T-helper 22 cell (primary cell): Measurements from ENCODE around the gene CNOT2.
A peak's percentile ranks its signal among the peaks of the same experiment; 100 is the strongest.

ENCODE experiments used
- DNase-seq: peaks from one replicate; pipeline ENCODE4 v3.0.0-alpha.2; 2020; ENCODE audit warnings: low read depth

The CNOT2 gene

DNA sequence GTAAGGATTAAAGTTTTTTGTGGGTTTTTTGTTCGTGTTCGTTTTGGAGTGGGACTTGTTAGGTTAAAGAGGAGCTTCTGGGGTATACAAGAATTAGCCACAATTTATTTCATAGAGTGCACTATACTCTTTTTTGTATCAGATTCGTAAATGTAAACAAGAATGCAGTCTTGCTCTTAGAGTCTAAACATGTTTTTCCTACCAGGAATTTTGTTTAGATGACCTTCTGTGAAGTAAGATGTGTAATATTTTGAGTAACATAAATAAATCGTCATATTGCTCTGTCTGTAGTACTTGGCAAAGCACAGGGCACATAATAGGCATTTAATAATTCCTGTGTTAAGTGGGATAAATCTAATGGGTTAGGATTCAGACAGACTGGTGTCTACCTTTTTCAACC is 9.6 kb downstream of the CNOT2 start:
- DNase-seq, result no peak

DNA sequence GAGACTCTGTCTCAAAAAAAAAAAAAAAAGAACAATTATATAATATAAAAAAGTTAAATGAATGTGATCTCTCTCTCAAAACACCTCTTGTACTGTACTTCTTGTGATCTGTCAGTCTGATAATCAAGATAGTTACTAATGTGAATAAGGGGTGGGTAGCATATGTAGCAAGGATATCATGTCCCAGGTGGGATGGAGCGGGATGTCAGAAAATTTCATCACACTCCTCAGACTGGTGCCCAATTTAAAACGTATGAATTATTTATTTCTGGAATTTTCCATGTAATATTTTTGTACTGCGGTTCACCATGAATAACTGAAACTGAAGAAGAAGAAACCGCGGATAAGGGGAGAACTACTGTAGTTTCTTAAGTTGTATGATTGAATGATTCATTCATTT is 11.0 kb downstream of the CNOT2 start:
- DNase-seq, result no peak

DNA sequence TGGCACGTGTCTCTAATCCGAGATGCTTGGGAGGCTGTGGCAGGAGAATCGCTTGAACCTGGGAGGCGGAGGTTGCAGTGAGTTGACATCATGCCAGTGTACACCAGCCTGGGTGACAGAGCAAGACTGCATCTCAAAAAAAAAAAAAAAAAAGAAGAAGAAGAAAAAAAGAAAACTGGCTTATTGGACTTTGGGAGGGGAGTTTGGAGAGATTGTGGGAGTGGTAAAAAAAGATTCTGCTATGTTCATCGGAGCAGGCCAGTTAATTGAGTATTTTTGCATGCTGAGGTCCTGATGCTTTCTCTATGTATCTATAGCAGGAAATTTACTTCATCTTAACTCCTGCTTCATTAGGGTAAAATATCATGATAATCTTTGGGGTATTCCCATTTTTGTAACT is 11.6 kb downstream of the CNOT2 start:
- DNase-seq, result no peak

DNA sequence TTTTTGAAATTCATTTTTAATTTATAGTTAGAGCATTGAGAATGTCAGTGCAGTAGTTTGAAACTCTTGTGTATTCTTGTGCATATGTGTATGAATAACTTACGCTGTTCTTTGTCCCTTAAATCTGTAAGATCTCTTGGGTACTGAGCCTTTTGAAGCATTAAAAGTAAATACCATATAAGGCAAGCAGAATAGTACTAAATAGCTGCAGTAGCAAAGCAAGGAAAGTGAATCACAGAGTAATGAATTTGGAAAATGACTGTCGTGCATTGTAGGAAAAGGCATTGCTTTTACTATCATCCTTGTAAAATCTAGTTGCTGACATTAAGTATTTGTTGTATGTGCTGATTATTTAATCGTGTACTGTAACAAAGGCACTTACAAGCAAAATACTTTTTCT is 12.1 kb downstream of the CNOT2 start:
- DNase-seq, result no peak

DNA sequence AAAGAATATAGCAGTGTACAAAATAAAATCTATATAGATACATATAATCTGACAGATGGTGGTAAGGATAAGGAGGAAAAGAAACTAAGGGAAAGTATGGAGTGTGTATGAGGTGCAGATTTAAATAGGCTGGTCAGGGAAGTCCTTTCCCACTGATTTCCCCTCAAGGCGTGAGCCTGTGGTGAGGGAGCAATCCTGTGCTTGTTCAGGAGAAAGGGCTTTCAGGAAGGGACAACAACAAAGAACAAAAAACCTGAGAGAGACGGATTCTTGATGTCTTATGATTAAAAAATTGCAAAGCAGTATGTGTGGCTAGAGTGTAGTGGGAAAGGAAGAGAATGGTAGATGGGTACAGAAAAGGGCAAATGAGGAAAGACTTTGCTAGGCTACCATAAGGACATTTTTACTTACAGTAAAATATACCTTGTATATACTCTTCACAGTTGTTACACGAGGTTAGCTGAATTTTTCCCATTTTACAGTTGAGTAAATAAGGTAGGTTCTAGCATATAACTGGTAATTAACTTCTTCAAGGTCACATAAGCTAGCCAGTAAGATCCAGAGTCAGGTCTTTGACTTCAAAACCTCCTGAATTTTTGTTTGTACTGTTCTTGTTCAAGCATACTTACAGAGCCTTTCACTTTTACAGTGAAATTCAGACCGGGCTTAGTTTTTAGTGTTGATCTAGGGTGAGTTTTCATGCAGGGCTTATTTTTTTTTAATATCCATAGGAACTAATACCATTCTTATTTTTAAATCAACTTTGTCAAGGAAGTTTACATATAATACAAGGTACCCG is 15.6 kb downstream of the CNOT2 start:
- DNase-seq, result no peak

DNA sequence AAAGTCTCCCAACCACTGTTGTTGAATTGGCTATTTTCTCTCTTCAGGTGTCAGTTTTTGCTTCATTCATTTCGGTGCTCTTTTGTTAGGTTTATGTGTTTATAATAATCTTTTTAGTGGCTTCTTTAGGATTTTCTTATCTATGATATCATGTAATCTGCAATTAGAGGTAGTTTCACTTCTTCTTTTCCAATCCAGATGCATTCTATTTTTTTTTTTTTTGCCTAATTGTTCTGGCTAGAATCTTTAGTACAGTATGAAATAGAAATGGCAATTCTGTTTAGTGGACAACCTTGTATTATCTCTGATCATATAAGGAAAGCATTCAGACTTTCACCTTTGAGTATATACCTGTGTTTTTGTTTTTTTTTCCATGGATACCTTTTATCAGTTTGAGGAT is 17.4 kb downstream of the CNOT2 start:
- DNase-seq, result no peak

DNA sequence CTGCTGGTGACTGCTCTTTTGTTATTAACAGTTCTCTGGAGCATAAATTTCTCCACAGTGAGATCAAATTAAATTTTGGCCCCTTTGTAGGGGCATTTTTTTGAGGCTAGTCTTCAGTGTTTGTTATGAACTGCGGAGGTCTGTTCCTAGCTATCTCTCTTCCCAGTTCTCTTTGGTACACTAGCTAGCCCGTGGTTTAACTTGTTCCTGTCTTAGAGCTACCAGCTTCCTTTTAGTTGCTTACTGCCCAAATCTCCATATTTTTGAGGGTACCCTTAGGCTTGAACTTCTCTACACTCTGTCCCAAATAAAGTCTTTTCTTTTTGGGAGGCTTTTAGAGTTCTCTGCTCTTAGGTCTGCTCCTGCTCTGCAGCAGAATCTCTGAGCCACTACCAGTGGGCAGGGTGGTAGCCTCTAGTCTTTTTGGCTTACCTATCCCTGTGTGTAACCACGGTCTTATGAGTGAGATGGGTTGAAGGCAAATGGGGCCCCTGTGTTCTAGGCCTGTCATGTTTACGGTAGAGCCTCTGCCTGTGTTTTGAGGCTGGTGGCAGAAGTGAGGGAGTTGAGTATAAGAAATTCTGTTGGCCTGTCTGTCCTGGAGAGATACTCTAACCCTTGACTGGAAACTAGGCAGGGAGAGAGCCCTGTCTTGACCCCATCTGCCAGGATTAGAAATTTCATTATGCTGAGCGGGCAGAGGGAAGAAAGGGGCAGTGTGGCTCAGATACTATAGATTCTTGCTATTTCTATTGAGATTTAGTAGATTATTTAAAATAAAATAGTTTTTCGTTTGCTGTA is 21.0 kb downstream of the CNOT2 start:
- DNase-seq, result no peak

DNA sequence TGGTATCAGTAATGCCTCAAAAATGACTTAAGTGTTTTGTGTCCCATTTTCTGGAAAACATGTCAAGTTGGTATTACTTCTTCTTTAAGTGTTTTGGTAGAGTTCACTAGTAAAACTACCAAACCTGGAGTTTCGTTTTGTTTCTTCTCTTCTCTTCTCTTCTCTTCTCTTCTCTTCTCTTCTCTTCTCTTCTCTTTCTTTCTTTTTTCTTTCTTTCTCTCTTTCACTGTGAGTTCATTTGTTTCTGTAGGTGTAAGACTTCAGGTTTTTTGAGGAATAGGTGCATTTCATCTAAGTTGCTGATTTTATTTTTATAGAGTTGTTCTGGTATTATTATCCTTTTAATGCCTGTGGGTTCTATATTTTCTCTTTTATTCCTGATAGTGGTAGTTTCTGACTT is 21.9 kb downstream of the CNOT2 start:
- DNase-seq, result no peak

DNA sequence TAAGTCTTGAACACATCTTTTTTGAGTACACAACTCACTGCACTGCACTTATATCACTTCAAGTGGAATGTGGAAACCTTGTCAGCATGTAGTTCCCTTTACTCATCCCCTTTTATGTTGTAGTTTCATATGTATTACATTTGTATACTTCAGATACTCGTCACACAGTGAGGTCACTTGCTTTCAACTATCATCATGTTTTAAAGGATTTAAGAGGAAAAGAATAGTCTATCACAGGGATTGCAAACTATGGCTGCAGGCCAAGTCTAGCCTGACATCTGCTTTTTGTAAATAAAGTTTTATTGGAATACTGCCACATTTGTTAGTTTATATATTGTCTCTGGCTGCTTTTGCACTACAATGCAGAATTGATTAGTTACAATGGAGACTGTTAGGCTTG is 24.3 kb downstream of the CNOT2 start:
- DNase-seq, result no peak

DNA sequence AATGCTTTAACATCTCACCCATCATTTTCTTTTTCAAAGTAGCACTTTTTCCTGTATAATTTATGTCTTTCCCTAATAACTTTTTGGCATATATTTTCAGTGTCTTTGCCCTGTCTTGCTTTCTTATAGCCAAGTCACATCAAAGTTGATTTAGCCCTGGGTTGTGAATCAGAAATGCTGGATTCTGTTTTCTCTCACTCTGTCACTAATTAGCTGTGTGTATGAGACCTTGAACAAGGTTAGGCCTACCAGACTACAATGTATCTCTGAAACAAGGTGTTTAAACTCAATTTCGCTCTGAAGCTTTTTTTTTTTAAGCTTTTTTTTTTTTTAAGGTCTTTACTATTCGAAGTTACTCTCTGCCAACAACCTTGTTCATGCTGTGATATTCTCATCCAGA is 25.7 kb downstream of the CNOT2 start:
- no peak for DNase-seq

DNA sequence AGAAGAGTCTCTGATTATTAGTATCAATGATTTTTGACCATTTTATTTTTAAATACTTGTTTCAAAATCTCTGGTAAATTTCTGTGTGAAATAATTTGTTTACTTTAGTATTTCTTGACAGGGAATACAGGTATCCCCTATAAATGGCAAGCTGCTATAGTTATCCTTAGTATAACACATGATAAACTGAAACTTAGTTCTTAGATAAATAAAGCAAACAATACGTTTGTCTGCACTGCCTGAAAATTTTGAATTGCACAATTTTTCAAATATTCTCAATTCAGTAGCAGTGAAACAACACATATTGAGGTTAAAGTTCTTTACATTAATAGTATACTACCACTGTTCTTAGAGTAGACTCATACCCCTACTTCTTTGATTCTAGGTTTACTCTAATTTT is 26.9 kb downstream of the CNOT2 start:
- no peak for DNase-seq

DNA sequence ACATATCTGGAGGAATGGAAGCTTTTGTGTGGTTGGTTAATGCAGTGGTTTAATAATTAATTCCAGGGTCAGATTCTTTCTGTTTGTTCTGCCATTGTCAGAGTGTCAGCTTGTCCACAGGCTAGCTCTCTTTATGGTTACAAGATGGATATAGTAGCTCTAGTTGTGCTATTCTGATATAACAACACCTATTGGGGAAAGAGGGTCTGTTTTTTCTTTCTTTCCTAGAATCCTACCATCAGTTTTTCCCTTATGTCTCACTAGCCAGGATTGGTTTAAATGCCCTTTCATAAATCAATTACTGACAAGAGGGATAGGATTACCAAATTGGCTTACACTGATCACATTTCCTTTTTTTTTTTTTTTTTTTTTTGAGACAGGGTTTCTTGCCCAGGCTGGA is 27.8 kb downstream of the CNOT2 start:
- DNase-seq, result no peak

DNA sequence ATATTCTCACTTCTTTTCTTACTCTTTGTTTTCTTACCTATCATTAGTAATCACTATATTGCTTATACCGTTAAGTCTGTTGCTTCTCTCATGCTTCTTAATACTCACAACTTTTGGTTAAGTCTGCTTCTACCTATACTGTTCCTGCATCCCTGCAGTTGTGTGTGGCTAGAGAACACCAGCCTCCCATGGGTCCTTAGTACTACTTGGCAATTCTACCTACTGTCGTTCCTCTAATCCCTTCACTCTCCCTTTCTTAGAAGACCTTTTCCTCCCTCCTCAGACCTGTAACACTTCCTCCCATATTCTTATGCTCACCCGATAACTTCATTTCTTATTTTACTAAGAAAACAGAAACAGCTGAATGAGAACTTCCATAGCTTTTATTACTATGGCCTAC is 29.3 kb downstream of the CNOT2 start:
- DNase-seq, result no peak

DNA sequence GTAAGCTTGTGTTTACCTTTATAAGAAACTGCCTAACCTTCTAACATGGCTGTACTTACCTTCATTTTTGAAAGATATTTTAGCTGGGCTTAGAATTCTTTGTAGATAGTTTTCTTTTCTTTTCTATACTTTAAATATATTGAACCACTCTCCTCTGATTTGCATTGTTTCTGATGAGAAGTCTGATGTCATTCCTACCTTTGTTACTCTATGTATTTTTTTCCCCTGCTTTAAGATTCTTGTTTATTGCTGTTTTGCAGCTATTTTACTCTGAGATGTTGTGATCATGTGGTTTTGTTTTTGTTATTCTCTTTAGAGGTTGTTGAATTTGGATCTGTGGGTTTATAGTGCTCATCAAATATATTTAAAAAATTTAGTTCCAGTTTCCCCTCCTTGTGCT is 31.8 kb downstream of the CNOT2 start:
- no peak for DNase-seq

DNA sequence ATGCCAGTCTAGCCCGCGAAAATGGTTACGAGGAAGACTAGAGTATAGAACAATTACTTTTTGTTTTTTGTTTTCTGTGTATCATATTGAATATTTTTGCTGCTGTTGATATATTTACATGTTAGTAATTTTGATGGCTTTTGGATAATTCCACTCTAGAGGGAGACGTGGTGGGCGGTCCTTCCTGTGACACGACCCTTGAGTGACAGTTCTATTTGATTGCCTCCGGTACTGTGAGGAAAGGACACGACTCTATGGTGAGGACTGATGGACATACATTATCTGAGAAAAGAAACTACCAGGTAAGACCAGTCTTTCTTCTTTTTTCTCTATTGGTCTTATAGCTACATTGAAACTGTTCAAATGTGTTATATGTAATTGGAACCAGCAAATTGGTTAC is 34.7 kb downstream of the CNOT2 start:
- no peak for DNase-seq

DNA sequence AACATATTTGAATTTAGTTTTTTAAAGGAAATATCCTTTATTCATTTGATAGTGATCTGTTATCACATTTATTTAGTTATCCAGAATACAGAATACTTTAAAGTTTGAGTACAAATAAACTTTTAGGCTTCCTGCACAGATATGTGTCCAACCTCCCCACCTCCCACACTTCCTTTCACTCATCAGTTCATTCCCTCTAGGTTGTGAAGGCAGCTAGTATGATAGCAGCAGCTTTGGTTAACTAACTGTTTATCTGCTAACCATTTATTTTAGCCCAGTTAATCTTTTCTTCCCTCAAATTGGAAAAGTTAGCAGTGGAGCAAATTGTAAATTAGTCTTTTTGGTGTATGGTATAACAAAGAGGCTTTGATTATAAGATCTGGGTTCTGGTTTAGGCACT is 35.7 kb downstream of the CNOT2 start:
- no peak for DNase-seq

DNA sequence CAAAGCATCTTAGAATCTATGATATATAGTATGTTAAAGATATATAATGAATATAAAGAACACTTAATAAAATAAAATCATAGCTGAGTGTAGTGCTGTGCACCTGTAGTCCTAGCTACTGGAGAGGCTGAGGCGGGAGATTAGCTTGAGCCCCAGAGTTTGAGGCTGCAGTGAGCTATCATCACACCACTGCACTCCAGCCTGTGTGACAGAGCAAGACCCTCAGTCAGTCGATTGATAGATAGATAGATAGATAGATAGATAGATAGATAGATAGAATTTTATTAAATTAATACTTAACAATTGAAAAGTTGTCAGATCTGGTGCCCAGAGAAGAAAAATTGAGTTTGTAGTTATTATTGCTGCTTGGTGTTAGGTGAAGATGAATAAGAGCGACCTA is 40.0 kb downstream of the CNOT2 start:
- DNase-seq, result no peak

DNA sequence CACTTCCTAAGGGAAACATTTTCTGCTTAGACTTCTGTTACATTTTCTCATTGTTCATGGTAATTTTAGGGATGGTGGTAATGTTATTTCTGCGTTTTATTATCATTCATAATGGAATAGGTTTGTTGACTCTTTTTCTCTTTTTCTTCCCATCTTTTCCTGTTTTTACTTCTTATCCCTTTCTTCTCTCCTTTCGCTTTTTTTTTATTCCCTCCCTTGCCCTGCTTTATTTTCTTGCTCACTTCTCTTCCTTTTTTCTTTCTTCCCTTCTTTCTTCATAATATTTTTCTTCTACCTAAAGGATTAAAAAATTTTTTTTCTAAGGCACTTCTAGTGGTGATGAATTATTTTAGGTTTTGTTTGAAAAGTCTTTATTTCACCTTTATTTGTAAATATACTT is 45.6 kb downstream of the CNOT2 start:
- DNase-seq, result no peak

DNA sequence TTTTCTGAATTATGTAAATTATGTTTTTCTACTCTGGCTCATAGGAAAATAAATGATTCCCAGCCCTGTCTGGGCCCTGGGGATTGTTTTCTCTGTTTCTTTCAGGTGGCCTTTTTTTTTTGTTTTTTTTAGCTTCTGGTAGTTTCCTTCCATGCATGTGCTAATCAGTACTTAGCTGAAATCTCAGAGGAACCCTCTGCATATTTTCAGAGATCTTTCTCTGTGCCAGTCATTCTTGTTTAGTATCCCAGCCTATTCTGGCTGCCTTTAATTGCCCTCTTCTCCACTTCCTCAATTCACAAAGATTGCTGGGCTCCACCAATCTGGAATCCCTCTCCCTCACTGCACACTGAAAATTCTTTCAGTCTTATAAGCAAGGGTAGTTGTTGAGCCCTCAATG is 46.9 kb downstream of the CNOT2 start:
- DNase-seq, result no peak

DNA sequence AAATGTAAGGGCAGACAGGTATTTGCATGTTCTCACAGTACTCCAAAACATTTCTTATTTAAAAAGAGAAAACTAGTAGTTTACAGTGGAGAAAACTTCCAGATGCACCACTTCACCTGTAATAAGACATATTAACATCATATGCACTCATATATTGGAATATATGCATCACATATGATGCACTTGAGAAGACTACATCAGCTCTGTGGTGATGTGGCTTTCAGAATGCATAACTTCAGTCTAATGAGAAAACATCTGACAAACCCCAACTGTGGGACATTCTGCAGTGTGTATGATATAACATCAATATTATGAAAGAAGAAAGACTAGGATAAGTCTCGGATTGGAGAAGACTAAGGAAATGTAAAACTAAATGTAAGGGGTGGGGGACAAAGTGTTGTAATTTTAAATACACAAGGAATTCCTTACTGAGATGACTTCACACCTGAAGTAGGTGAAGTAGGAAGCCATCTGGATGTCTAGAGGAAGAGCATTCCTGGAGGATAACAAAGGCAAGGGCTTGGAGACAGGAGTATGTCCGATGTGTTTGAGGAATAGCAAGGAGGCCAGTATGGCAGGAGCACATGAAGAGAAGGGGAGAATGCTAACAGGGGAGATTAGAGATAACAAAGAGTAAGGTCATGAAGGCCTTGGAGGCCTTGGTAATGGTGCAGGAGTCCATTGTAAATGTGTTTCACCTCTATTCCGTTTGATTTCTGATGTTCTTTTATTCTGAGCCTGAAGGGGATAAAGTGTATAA is 49.0 kb downstream of the CNOT2 start:
- DNase-seq, result no peak

DNA sequence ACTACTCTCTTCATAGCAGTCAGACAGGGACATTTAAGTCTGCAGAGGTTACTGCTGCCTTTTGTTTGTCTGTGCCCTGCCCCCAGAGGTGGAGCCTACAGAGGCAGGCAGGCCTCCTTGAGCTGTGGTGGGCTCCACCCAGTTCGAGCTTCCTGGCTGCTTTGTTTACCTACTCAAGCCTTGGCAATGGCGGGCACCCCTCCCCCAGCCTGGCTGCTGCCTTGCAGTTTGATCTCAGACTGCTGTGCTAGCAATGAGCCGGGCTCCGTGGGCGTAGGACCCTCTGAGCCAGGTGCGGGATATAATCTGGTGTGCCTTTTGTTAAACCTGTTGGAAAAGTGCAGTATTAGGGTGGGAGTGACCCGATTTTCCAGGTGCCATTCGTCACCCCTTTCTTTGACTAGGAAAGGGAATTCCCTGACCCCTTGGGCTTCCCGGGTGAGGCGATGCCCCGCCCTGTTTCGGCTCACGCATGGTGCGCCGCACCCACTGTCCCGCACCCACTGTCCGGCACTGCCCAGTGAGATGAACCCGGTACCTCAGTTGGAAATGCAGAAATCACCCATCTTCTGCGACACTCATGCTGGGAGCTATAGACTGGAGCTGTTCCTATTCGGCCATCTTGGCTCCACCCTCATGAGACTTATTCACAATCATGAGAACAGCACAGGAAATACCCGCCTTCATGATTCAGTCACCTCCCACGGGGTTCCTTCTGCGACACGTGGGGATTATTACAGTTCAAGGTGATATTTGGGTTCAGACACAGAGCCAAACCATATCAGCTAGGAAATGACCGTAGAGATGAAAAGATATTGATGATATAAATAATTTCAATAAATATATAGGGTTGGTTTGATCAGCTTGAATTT is 61.7 kb downstream of the CNOT2 start:
- DNase-seq, result peak; percentile 5

DNA sequence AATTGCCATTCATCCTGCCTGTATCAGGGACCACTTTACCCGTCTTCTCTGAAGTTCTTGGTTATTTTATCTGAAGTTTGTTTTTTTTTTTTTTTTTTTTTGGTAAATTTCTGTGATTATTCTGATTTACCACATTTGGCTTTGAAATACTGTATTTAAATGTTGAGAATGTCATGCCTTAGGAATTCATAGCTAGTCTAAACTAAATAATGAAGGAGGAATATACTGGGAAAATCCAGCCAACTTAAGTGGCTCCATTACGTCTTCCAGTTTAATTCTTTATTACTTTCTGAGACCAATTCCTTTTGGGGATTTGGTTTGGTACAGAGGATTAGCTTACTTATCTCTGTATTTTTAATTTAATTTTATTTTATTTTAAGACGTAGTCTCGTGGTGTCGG is 62.6 kb downstream of the CNOT2 start:
- no peak for DNase-seq
